ENCODE results near the gene CASP8AP2.

DNA sequence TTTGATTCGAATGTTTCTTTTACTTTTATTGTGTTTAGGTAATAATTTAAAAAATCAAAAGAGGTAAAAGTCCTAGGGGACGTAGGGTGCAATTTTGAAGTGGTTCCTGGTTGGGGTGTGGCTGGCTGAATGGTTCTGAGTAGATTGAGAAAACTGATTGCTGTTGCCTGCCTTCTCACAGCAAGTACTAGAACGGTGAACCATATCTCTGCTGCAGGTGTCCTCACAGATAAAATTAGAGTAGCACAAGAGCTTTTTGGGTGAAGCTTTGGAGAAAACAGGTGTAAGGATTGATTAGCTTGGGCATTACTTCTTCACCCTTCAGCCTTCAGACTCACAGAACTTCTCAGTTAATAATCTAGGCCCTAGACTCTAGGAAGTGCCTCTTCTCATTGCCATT is 44.8 kb downstream of the CASP8AP2 start:
- TF ChIP-seq, protein P1, sequence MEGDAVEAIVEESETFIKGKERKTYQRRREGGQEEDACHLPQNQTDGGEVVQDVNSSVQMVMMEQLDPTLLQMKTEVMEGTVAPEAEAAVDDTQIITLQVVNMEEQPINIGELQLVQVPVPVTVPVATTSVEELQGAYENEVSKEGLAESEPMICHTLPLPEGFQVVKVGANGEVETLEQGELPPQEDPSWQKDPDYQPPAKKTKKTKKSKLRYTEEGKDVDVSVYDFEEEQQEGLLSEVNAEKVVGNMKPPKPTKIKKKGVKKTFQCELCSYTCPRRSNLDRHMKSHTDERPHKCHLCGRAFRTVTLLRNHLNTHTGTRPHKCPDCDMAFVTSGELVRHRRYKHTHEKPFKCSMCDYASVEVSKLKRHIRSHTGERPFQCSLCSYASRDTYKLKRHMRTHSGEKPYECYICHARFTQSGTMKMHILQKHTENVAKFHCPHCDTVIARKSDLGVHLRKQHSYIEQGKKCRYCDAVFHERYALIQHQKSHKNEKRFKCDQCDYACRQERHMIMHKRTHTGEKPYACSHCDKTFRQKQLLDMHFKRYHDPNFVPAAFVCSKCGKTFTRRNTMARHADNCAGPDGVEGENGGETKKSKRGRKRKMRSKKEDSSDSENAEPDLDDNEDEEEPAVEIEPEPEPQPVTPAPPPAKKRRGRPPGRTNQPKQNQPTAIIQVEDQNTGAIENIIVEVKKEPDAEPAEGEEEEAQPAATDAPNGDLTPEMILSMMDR (IDR thresholded peaks at IDR 0.05): no peak
- no peak for TF ChIP-seq POLR2A (IDR thresholded peaks at IDR 0.05)

Measured in heart left ventricle (tissue), 13 donors.